NT2/D1 (cell line): Measurements from ENCODE around the gene PTPRQ.
"Not testable (repeated sequence)": the region's sequence is repeated elsewhere in the genome, so short reads cannot be mapped to it uniquely, and the experiment has no call there.

ENCODE experiments used
- DNase-seq: peaks from one replicate; pipeline ENCODE4 v3.0.0-alpha.2; 2011; ENCODE audit warnings: low read depth, low spot score
- H3K27me3 ChIP-seq: 2 replicates; pipeline ENCODE4 v1.6.0; 2011; ENCODE audit warnings: mild to moderate bottlenecking; ENCODE audit not compliant: insufficient read length, insufficient read depth
- H3K36me3 ChIP-seq: 2 replicates; pipeline ENCODE4 v1.6.1; 2011; ENCODE audit warnings: mild to moderate bottlenecking, low read length, mixed read lengths; ENCODE audit not compliant: insufficient read depth, insufficient read length
- H3K4me1 ChIP-seq: 2 replicates; pipeline ENCODE4 v1.5.1; 2011; ENCODE audit not compliant: insufficient read depth, insufficient read length
- H3K4me3 ChIP-seq: 2 replicates; pipeline ENCODE4 v1.5.1; 2011; ENCODE audit warnings: low read depth; ENCODE audit not compliant: insufficient read length
- H3K9ac ChIP-seq: 2 replicates; pipeline ENCODE4 v1.6.0; 2011; ENCODE audit warnings: low read depth; ENCODE audit not compliant: insufficient read length
- H3K9me3 ChIP-seq: 2 replicates; pipeline ENCODE4 v1.5.1; 2011; ENCODE audit warnings: mild to moderate bottlenecking, low read length; ENCODE audit not compliant: insufficient read depth
- SUZ12 ChIP-seq: IDR thresholded peaks from 2 replicates; pipeline ENCODE4 v1.6.1; 2011; ENCODE audit not compliant: insufficient read length, insufficient read depth; ENCODE audit errors: extremely low read depth
- YY1 ChIP-seq: IDR thresholded peaks from 2 replicates; pipeline ENCODE4 v1.6.1; 2011; ENCODE audit not compliant: insufficient read length, insufficient read depth
- ZNF274 ChIP-seq: IDR thresholded peaks from 2 replicates; pipeline ENCODE4 v1.6.1; 2011; ENCODE audit warnings: mild to moderate bottlenecking, low read depth, low read length

Gene PTPRQ

GRCh38 chr12:80445083-80445793 lies 1.2 kb downstream of the PTPRQ start:
- H3K4me1 ChIP-seq: no peaks in the 10 kb centered on the region

GRCh38 chr12:80456513-80456912 lies 12.5 kb downstream of the PTPRQ start:
- H3K4me1 ChIP-seq: no peaks in the 10 kb centered on the region
- no peaks in the 10 kb centered on the region for H3K27me3 ChIP-seq
- no peak for TF ChIP-seq SUZ12
- no peak for TF ChIP-seq YY1
- TF ChIP-seq ZNF274: no peak
- H3K36me3 ChIP-seq: no peaks in the 10 kb centered on the region
- no peaks in the 10 kb centered on the region for H3K9me3 ChIP-seq
- no peak overlapping the region for H3K9ac ChIP-seq
- no peak overlapping the region for H3K4me3 ChIP-seq
- DNase-seq: no peak

More at GRCh38 chr12:80445083-80445793, 1.2 kb downstream of the PTPRQ start:
- Histone ChIP-seq H3K9ac (no peak overlapping the region), H3K27me3 (no peaks in the 10 kb centered on the region), H3K36me3 (no peaks in the 10 kb centered on the region), H3K9me3 (no peaks in the 10 kb centered on the region), H3K4me3 (no peak overlapping the region)
- no peak for DNase-seq
- TF ChIP-seq SUZ12 (no peak), ZNF274 (no peak), YY1 (no peak)

GRCh38 chr12:80460972-80461371 lies 16.9 kb downstream of the PTPRQ start:
- H3K9me3 ChIP-seq: no peaks in the 10 kb centered on the region
- no peak overlapping the region for H3K9ac ChIP-seq
- TF ChIP-seq ZNF274 (no peak), SUZ12 (no peak), YY1 (no peak)

GRCh38 chr12:80461851-80462250 lies 17.8 kb downstream of the PTPRQ start:
- H3K9ac ChIP-seq, H3K4me3 ChIP-seq, H3K9me3 ChIP-seq, H3K36me3 ChIP-seq, H3K27me3 ChIP-seq, DNase-seq, H3K4me1 ChIP-seq: not testable (repeated sequence)

More at GRCh38 chr12:80460972-80461371, 16.9 kb downstream of the PTPRQ start:
- Histone ChIP-seq H3K4me3 (no peak overlapping the region), H3K4me1 (no peaks in the 10 kb centered on the region), H3K27me3 (no peaks in the 10 kb centered on the region), H3K36me3 (no peaks in the 10 kb centered on the region)
- DNase-seq: no peak

GRCh38 chr12:80469681-80470080 lies 25.6 kb downstream of the PTPRQ start:
- no peaks in the 10 kb centered on the region for H3K9me3 ChIP-seq
- no peaks in the 10 kb centered on the region for H3K4me1 ChIP-seq
- H3K4me3 ChIP-seq: no peak overlapping the region
- no peaks in the 10 kb centered on the region for H3K27me3 ChIP-seq
- DNase-seq: no peak
- H3K9ac ChIP-seq: no peak overlapping the region
- H3K36me3 ChIP-seq: no peaks in the 10 kb centered on the region
- TF ChIP-seq SUZ12: no peak
- TF ChIP-seq YY1: no peak

GRCh38 chr12:80470403-80470802 lies 26.4 kb downstream of the PTPRQ start:
- no peaks in the 10 kb centered on the region for H3K4me1 ChIP-seq
- TF ChIP-seq SUZ12: no peak
- TF ChIP-seq ZNF274: no peak
- no peak for TF ChIP-seq YY1
- peak; percentile 62 for DNase-seq
- no peak overlapping the region for H3K9ac ChIP-seq
- H3K36me3 ChIP-seq: no peaks in the 10 kb centered on the region
- no peak overlapping the region for H3K4me3 ChIP-seq
- H3K27me3 ChIP-seq: no peaks in the 10 kb centered on the region
- no peaks in the 10 kb centered on the region for H3K9me3 ChIP-seq

GRCh38 chr12:80472236-80472635 lies 28.2 kb downstream of the PTPRQ start:
- Histone ChIP-seq H3K27me3 (no peaks in the 10 kb centered on the region), H3K9me3 (no peaks in the 10 kb centered on the region), H3K4me3 (no peak overlapping the region), H3K9ac (no peak overlapping the region), H3K36me3 (no peaks in the 10 kb centered on the region), H3K4me1 (no peaks in the 10 kb centered on the region)
- DNase-seq: no peak
- TF ChIP-seq YY1: no peak
- TF ChIP-seq SUZ12: no peak
- TF ChIP-seq ZNF274: no peak
